ENCODE data around the gene SOBP.
A peak's percentile ranks its signal among the peaks of the same experiment; 100 is the strongest.

The SOBP gene

GRCh38 chr6:107554918-107555317 is 65.0 kb downstream of the SOBP start:
- DNase-seq, result no peak

DNA sequence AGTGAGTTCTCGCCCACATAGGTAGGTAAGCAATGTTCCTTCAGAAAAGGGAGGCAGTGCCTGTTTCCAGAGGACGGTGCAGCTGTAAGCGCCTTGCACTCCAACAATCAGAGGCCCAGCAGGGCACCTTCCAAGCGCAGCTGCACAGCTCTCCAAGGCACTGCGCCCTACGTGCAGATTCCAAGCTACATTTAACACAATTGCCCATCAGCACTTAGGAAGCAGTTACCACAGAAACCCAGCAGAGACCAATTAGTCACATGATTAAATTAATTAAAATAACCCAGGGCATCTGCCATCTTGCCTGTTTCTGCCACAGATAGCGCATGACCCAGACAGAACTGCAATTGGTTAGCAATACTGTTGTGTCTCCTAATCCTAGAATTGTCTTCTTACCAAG is 65.5 kb downstream of the SOBP start:
- peak; percentile 80 for DNase-seq

DNA sequence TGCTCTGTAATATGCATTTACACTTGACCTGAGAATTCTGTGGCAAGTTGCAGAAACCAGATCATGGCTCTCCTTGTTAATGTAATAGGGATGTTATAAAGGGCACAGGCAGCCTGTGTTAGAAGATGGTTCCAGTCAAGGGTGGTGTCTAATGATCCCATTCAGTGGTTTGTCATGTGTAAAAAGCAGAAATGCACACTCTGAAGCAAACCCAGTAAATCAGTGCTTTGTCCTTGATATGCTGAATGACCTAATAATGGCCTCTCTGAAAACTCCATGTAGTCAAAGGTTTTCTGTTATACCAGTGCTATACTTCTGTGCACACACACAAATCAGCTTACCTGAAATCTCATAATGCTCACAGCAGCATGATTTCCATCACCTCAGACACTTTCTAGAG is 66.2 kb downstream of the SOBP start:
- no peak for DNase-seq

DNA sequence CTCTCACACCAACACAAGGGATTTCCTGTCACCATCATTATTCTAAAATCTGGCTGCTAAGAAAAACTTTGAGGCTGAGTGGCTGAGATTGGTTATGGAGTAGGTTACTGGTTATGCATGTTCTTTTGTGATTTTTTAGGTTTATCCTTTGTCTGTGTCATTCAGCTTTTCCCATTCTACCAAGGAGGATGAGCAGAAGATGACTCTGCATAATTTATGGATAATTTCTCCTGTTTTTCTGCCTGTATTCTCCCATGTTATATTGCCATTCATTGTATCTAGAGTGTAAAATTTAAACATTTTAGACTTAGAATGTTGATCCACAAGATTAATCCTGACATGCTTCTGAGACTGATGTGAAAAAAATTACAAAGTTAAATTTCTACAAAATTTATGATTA is 67.8 kb downstream of the SOBP start:
- no peak for DNase-seq

GRCh38 chr6:107560657-107561056 is 70.7 kb downstream of the SOBP start:
- no peak for DNase-seq

DNA sequence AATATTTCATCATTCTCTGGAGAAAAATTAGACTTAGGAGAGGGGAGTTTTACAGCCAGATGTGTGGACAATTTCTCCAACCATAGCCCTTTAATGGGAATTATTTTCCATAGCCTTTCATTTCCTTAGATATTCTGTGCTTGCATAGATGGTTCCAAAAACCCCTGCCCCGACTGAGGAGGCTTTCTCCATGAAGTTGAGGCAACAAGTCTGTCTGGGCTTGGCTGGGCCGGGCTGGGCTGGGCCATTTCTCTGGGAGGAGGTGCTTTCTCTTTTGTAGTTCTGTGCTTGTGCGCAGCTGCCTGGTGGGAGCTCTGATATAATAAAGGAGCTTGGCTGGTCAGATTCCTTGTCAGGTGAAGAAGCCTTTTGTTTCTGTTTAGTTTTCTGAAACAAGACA is 71.4 kb downstream of the SOBP start:
- DNase-seq, result no peak

DNA sequence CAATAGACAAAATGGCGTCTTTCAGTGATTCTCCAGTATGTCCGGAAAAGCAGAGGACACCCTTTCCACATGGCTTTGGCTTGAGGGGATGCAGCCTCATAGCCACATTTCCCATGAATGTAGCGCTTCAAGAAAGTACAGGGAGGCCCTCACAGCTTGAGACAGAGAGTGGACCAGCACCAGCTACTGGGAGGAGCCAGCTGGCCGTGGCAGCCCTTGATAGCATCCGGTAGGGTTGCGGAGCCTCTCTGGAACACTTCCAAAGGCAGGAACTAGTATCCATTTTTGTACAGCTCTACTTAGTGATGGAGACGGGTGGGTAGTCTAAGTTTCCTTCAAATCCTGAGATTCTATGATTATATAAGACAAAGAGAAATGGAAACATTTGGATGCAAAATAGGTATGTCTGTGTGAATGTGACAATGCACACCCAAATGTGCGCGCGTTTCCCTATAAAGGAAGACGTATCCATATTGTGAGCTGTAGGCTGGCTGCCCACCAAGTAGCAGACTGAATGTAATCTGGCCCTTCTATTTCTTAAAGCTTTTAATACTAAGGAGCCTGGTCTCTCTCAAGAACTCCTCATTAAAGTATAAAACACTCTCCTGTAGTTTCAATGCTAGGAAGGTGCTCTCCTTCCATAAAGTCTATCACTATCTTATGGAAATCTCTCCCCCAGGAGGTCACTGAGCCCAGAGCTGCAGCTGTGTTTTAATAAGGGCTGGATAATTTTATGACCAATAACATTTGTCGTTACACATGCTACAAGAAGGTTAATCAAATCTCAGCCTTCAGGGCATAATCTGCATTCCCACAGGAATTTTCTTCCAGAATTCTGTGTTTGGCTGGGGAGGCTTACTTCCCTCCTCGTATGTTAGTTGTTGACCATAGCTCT is 74.0 kb downstream of the SOBP start:
- no peak for DNase-seq

DNA sequence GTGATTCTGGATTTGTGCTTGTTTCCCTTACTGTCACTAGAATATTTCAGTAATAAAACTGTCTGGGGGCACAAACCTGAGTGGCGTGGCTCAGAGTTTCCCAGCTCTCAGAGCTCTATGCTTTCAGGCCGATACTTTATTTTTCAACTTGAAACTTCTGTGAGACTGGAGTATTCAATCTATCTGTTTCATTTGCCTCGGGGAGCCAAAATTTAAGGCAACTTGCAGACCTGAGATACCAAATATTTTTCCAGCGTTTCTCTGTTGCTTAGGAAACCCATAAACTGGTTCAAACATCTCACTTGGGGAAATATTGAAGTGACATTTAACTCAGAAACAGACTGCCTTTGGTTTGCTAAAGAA is 74.7 kb downstream of the SOBP start:
- no peak for DNase-seq

DNA sequence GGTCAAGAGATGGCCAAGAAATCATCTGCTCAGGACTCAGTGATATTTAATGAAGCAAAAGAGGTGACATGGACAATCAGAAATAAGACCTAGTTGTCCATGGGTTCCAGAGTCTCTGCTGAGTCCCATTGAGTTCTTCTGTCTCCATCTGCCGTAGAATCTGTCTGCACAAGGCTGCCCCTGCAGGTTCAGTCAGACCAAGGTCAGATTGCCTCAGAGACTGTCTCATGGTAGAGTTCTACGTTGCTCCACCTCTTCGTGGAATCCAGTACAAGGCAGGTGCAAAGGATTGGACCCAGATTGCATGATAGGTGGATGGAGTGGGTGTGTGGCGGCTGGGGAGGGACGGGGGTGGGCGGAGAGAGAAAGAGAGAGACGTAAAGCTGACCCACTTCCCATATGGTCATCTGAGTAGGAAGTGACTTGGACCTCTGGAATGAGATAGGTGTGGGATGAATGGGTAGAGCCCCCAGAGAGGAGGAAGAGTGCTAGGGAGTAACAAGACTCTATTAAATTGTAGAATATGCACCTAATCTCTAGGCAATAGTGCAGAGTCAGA is 75.3 kb downstream of the SOBP start:
- no peak for DNase-seq

DNA sequence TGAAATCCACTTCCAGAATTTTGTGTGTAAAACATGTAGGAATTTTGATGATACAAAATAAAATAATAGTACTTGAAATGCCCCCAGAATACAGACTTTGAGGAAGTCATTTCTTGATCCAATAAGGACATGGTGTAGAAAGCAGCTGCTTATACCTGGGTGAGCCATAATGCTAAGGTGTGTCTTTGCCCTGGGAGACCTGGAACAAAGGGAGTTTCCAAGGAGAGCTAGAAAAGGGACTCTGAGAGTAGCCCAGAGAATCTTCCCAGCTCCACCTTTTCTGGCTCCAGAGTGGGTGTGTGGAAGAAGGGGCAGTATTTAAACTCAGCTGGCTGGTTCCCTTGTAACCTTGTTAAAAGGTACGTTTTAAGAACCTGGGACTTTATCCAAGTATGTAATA is 77.7 kb downstream of the SOBP start:
- DNase-seq, result no peak

- no peak for DNase-seq
Observed at GRCh38 chr6:107569473-107569872, 79.6 kb downstream of the SOBP start.

- DNase-seq, result peak; percentile 7
Observed at GRCh38 chr6:107571354-107571753, 81.4 kb downstream of the SOBP start.

DNA sequence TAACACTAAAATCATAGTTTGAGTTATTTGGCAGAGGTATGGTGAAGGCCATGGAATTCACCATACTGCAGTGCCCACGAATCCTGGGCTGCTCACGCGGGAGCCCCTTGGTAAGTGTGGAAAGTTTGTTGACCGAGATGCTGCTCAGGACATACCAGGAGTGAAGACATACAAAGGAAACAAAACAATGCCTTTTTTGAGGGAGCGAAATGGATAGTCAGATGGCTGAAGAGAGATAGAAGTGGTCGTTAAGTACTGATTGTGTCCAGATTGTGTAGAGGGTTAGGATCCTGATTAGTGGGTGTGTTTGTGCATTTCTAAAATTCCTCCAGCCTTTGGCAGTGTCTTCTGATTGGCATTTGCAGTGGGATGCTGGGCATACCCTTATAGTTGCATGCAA is 83.0 kb downstream of the SOBP start:
- no peak for DNase-seq

GRCh38 chr6:107574856-107575255 is 84.9 kb downstream of the SOBP start:
- no peak for DNase-seq

DNA sequence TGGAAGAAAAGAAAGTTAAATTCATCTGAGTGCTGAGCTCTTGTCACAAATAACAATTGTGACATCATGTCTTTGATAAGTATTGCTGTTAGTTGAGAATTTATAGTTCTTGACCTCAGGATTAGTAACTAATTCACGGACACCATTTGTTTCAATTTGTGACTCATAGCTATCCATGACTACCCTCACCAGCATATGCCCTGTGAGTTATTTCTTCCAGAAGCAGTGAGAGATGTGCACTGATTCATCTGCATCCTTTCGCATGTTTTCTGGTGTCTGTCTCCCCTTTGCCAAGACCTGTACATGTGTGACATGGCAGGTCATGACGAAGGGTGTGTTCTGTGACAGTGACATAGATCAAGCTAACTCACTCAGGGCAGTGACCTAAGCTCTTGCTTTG is 86.9 kb downstream of the SOBP start:
- DNase-seq, result no peak

- DNase-seq, result no peak
Observed at GRCh38 chr6:107578642-107579341, 88.9 kb downstream of the SOBP start.

- DNase-seq, result no peak
Observed at GRCh38 chr6:107579456-107580056, 89.6 kb downstream of the SOBP start.

GRCh38 chr6:107582086-107582485 is 92.2 kb downstream of the SOBP start:
- no peak for DNase-seq

DNA sequence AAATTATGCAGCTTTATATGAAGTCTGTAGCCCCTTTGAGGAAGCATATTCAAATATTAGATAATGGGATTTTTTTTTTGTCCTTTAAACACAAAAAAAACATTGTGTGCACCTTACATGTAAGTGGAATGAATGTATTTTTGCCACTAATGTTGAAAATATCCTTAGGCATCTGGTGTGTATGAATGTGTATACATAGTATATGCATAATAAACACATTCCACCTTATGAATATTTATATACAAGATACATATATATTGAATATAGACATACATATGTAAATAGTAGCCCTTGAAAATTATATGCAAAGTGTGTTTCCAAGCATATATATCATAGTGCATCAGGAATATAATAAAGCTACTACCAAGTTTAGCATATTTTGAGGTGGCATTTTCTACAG is 94.8 kb downstream of the SOBP start:
- no peak for DNase-seq

GRCh38 chr6:107585815-107586435 is 96.0 kb downstream of the SOBP start:
- DNase-seq, result peak; percentile 34

DNA sequence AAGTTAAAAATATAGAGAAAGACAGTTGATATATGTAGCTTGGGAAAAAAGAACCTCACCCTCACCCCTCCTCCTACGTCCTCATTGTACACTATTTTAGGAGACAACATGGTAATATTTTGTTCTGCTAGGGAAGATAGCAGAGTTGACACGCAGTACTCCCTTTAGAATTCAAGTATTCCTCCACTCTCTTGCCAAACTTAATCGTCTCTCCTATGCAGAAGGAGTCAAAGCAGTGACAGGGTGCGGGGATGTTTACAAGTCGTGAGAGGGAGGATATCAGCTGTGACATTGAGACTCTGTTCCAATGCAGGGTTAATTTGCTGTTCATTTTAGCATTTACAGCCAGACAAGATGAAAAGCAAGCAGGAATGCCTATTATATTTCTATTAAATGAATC is 97.5 kb downstream of the SOBP start:
- DNase-seq, result no peak

- DNase-seq, result no peak
Observed at GRCh38 chr6:107589199-107589598, 99.3 kb downstream of the SOBP start.

DNA sequence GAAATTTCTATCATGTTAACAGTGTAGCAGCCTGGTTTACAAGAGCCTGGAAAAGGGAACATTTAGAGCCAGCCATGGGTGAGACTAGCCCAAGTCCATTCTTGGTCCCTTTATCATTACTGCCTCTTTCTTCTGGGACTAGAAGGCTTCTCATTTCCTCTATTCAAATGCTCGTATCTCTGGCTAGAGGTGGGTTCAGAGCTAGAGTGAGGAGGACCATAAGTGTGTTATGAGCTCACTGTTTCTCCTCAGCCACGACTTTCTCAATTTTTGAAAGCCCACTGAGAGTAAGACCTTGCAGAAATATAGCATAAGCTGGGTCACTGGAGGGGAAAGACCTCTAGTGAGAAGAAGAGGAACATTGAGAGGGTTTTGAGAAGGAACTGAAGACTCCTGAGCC is 100.0 kb downstream of the SOBP start:
- DNase-seq, result no peak
